Lung (tissue), 12 donors: ENCODE results near the gene MAP3K21. TPM values are rescaled to one million over a fixed set of nuclear protein-coding genes. Genes with fewer than 3 reads are reported as not detected.
A peak's percentile ranks its signal among the peaks of the same experiment; 100 is the strongest.

Experiments
- ATAC-seq: fragments of 200-7000 bp; cut with Tn5 transposase; one replicate; pipeline ENCODE4 v1.9.1; 2020; ENCODE audit warnings: moderate number of reproducible peaks; ENCODE audit not compliant: insufficient read depth, low FRiP score
- DNase-seq, 3 donors: peaks; one replicate each; pipeline ENCODE4 v3.0.0-alpha.2; 2013 to 2017
- H3K27ac ChIP-seq, 2 donors: one replicate each; pipeline ENCODE4 v1.5.1; 2013; ENCODE audit warnings: mild to moderate bottlenecking in 2 of 2, moderate library complexity in 2 of 2, control low read depth in 1 of 2, inconsistent platforms in 1 of 2, low read depth in 1 of 2, low read length in 1 of 2
- H3K27me3 ChIP-seq, 3 donors: one replicate each; pipeline ENCODE4 v1.5.1; 2013; ENCODE audit warnings: low read length in 2 of 3; ENCODE audit not compliant: control insufficient read depth in 3 of 3, insufficient read depth in 3 of 3
- H3K36me3 ChIP-seq, 4 donors: one replicate each; pipeline ENCODE4 v1.5.1; 2013; ENCODE audit warnings: low read length in 4 of 4, mild to moderate bottlenecking in 1 of 4, moderate library complexity in 1 of 4; ENCODE audit not compliant: control insufficient read depth in 4 of 4, insufficient read depth in 4 of 4
- H3K4me1 ChIP-seq, 5 donors: one replicate each; pipeline ENCODE4 v1.5.1; 2013; ENCODE audit warnings: low read length in 5 of 5, mild to moderate bottlenecking in 2 of 5, moderate library complexity in 1 of 5; ENCODE audit not compliant: control insufficient read depth in 5 of 5, insufficient read depth in 5 of 5
- H3K4me3 ChIP-seq: one replicate; pipeline ENCODE4 v1.5.1; 2013; ENCODE audit warnings: mild to moderate bottlenecking, control low read depth, moderate library complexity
- H3K9ac ChIP-seq, 2 donors: one replicate each; pipeline ENCODE4 v1.5.1; 2013; ENCODE audit warnings: low read length in 2 of 2, control low read depth in 1 of 2; ENCODE audit not compliant: insufficient read depth in 1 of 2
- H3K9me3 ChIP-seq, 4 donors: one replicate each; pipeline ENCODE4 v1.5.1; 2013; ENCODE audit warnings: low read length in 3 of 4, mild to moderate bottlenecking in 1 of 4, moderate library complexity in 1 of 4; ENCODE audit not compliant: control insufficient read depth in 4 of 4, insufficient read depth in 3 of 4
- CTCF ChIP-seq: IDR thresholded peaks from 2 replicates; pipeline ENCODE4 v1.5.1; 2012; ENCODE audit warnings: mild to moderate bottlenecking; ENCODE audit errors: control extremely low read depth, extremely low read depth
- WGBS, 2 donors: extraction: QIAGEN DNeasy Blood & Tissue Kit; methylation state at CpG; one replicate each; pipeline ENCODE4 v1.1.7; 2013; 5-methylcytosine and 5-hydroxymethylcytosine counted together
- polyA plus RNA-seq, 2 donors: library from polyadenylated mRNA; stranded (reverse); fragments of 200-250 nt; gene quantifications; one replicate each; pipeline ENCODE4 v1.2.1, GENCODE V29; 2013
- total RNA-seq, 2 donors: library from RNA; depleted of rRNA in 1 of 2; stranded (reverse); fragments of >200 nt in 1 of 2; gene quantifications; one replicate each; pipeline ENCODE4 v1.2.1, GENCODE V29; 2014 to 2021
- donor health status: control.
- donor health status: control.
- donor health status: Bipolar disorder and iron deficiency.
- donor health status: healthy.
- donor health status: DM: yes; HTN: yes; CAD: no.

MAP3K21 gene
- total and polyA plus RNA-seq, 4 donors: 3.2 to 11.4 (median 5.7) TPM

- WGBS, 2 donors: 80 to 91% methylated on average over 3 of the region's 3 CpGs
- no peak for ATAC-seq
- H3K36me3 ChIP-seq: no peaks in the 10 kb centered on the region
Measured at GRCh38 chr1:233390842-233391737, 63.6 kb downstream of the MAP3K21 start.

GRCh38 chr1:233393084-233393840 is 65.7 kb downstream of the MAP3K21 start:
- Histone ChIP-seq H3K4me3 (no peak overlapping the region), H3K4me1 (no peaks in the 10 kb centered on the region), H3K9me3 (no peaks in the 10 kb centered on the region), H3K36me3 (no peaks in the 10 kb centered on the region), H3K27me3 (no peaks in the 10 kb centered on the region), H3K9ac (no peak overlapping the region), H3K27ac (no peak overlapping the region)
- 61 to 66% methylated on average over 10 of the region's 10 CpGs for WGBS, 2 donors
- DNase-seq (no peak), ATAC-seq (no peak)
- no peak for TF ChIP-seq CTCF

More at GRCh38 chr1:233390842-233391737, 63.6 kb downstream of the MAP3K21 start:
- H3K27me3 ChIP-seq: no peaks in the 10 kb centered on the region
- no peak overlapping the region for H3K9ac ChIP-seq
- TF ChIP-seq CTCF: no peak
- H3K4me3 ChIP-seq: no peak overlapping the region
- peak in 2 of 3 donors; percentile 4 to 14 for DNase-seq
- no peaks in the 10 kb centered on the region for H3K9me3 ChIP-seq
- no peak overlapping the region for H3K27ac ChIP-seq
- no peaks in the 10 kb centered on the region for H3K4me1 ChIP-seq

- no peaks in the 10 kb centered on the region for H3K36me3 ChIP-seq
- H3K27me3 ChIP-seq: no peaks in the 10 kb centered on the region
- H3K9ac ChIP-seq: no peak overlapping the region
- H3K4me3 ChIP-seq: no peak overlapping the region
- TF ChIP-seq CTCF: no peak
- 71 to 73% methylated on average over 3 of the region's 3 CpGs for WGBS, 2 donors
- H3K4me1 ChIP-seq: no peaks in the 10 kb centered on the region
- no peak for ATAC-seq
- no peaks in the 10 kb centered on the region for H3K9me3 ChIP-seq
- no peak for DNase-seq
- H3K27ac ChIP-seq: no peak overlapping the region
Measured at GRCh38 chr1:233393926-233394680, 66.6 kb downstream of the MAP3K21 start.
